Nephron progenitor cell (in vitro differentiated cells): Measurements from ENCODE around the gene PTPRA.
A peak's percentile ranks its signal among the peaks of the same experiment; 100 is the strongest.

Experiments
- DNase-seq: peaks from one replicate; pipeline ENCODE4 v3.0.0; 2021
- H3K27ac Mint-ChIP-seq: 2 replicates; pipeline ENCODE4 v1.8.0; 2021; ENCODE audit warnings: mild to moderate bottlenecking, moderate library complexity, mixed read lengths
- H3K27me3 Mint-ChIP-seq: 2 replicates; pipeline ENCODE4 v1.8.0; 2021; ENCODE audit warnings: mild to moderate bottlenecking, low read depth, mixed read lengths; ENCODE audit not compliant: poor library complexity
- H3K36me3 Mint-ChIP-seq: 2 replicates; pipeline ENCODE4 v1.8.0; 2021; ENCODE audit warnings: low read depth, mixed read lengths
- H3K4me1 Mint-ChIP-seq: 2 replicates; pipeline ENCODE4 v1.8.0; 2021; ENCODE audit warnings: mixed read lengths
- H3K4me3 Mint-ChIP-seq: 2 replicates; pipeline ENCODE4 v1.8.0; 2021; ENCODE audit warnings: mild to moderate bottlenecking, moderate library complexity, mixed read lengths
- H3K9me3 Mint-ChIP-seq: 2 replicates; pipeline ENCODE4 v1.8.0; 2021; ENCODE audit warnings: mild to moderate bottlenecking, moderate library complexity, mixed read lengths
- CTCF ChIP-seq: fragments of 200-600 bp; sonication (generic); IDR thresholded peaks from 2 replicates; pipeline ENCODE4 v1.5.0; 2021; ENCODE audit warnings: antibody characterized with exemption

Gene PTPRA

GRCh38 chr20:2918096-2919049, 45.1 kb downstream of the PTPRA start:
- peaks cover 17% of the 10 kb centered on the region for H3K36me3 Mint-ChIP-seq
- peaks cover 39% of the 10 kb centered on the region for H3K4me1 Mint-ChIP-seq
- no peak overlapping the region for H3K4me3 Mint-ChIP-seq
- peaks cover 3% of the 10 kb centered on the region for H3K9me3 Mint-ChIP-seq
- no peaks in the 10 kb centered on the region for H3K27me3 Mint-ChIP-seq
- no peak overlapping the region for H3K27ac Mint-ChIP-seq
- no peak for DNase-seq
- TF ChIP-seq CTCF: no peak

- no peak for TF ChIP-seq CTCF
Observed at GRCh38 chr20:2919518-2920245, 46.4 kb downstream of the PTPRA start.

GRCh38 chr20:2920473-2920872, 47.2 kb downstream of the PTPRA start:
- H3K4me1 Mint-ChIP-seq: peaks cover 39% of the 10 kb centered on the region
- TF ChIP-seq CTCF: no peak
- H3K9me3 Mint-ChIP-seq: peaks cover 3% of the 10 kb centered on the region
- no peak overlapping the region for H3K4me3 Mint-ChIP-seq
- DNase-seq: no peak
- no peaks in the 10 kb centered on the region for H3K27me3 Mint-ChIP-seq
- no peak overlapping the region for H3K27ac Mint-ChIP-seq
- peaks cover 29% of the 10 kb centered on the region for H3K36me3 Mint-ChIP-seq

More at GRCh38 chr20:2919518-2920245, 46.4 kb downstream of the PTPRA start:
- Mint-ChIP-seq H3K4me1 (peaks cover 39% of the 10 kb centered on the region), H3K27me3 (no peaks in the 10 kb centered on the region), H3K27ac (peak overlapping the region; percentile 88), H3K9me3 (peaks cover 3% of the 10 kb centered on the region), H3K4me3 (no peak overlapping the region), H3K36me3 (peaks cover 28% of the 10 kb centered on the region)
- DNase-seq: no peak

GRCh38 chr20:2921506-2921905, 48.2 kb downstream of the PTPRA start:
- DNase-seq: no peak
- no peak for TF ChIP-seq CTCF
- H3K36me3 Mint-ChIP-seq: peaks cover 33% of the 10 kb centered on the region
- H3K9me3 Mint-ChIP-seq: no peaks in the 10 kb centered on the region
- H3K27me3 Mint-ChIP-seq: no peaks in the 10 kb centered on the region
- no peak overlapping the region for H3K4me3 Mint-ChIP-seq
- H3K27ac Mint-ChIP-seq: peak overlapping the region; percentile 65
- H3K4me1 Mint-ChIP-seq: peaks cover 39% of the 10 kb centered on the region

- Mint-ChIP-seq H3K4me1 (peaks cover 33% of the 10 kb centered on the region), H3K36me3 (peaks cover 38% of the 10 kb centered on the region), H3K4me3 (no peak overlapping the region), H3K9me3 (no peaks in the 10 kb centered on the region), H3K27ac (no peak overlapping the region), H3K27me3 (no peaks in the 10 kb centered on the region)
- TF ChIP-seq CTCF: no peak
- DNase-seq: no peak
Observed at GRCh38 chr20:2922957-2923356, 49.7 kb downstream of the PTPRA start.
